Stimulated activated CD8-positive, alpha-beta memory T cell treated with anti-CD3 and anti-CD28 coated beads, Interleukin-2, amount 100 ng/mL, for 48 hours (primary cell): ENCODE measurements around the gene OR11H6.
"Not testable (repeated sequence)": the region's sequence is repeated elsewhere in the genome, so short reads cannot be mapped to it uniquely, and the experiment has no call there.

Experiments used
- DNase-seq, 2 donors: peaks; one replicate each; pipeline ENCODE4 v3.0.0-alpha.2; 2020; ENCODE audit warnings: low read depth in 2 of 2

Gene OR11H6, protein sequence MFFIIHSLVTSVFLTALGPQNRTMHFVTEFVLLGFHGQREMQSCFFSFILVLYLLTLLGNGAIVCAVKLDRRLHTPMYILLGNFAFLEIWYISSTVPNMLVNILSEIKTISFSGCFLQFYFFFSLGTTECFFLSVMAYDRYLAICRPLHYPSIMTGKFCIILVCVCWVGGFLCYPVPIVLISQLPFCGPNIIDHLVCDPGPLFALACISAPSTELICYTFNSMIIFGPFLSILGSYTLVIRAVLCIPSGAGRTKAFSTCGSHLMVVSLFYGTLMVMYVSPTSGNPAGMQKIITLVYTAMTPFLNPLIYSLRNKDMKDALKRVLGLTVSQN

DNA sequence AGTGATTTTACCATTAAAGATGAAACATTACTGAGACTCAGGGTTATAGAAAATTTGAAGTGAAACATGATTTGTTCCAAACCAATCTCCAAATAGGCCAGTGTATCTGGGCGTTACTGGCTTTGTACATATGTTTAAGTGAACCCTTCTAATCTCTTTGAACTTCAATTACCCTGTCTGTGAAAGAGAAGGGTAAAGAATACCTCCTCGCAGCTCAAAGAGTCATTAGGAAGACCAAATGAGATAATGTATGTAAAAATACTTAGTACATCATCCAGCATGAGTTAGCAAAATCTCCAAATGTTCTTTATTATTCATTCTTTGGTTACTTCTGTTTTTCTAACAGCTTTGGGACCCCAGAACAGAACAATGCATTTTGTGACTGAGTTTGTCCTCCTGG lies at the start of gene OR11H6:
Gene OR11H6, plus strand, starts transcription at position 301 of the 400 bp plus-strand sequence. Its CDS starts 0 bp downstream, at position 301.
- no peak for DNase-seq

DNA sequence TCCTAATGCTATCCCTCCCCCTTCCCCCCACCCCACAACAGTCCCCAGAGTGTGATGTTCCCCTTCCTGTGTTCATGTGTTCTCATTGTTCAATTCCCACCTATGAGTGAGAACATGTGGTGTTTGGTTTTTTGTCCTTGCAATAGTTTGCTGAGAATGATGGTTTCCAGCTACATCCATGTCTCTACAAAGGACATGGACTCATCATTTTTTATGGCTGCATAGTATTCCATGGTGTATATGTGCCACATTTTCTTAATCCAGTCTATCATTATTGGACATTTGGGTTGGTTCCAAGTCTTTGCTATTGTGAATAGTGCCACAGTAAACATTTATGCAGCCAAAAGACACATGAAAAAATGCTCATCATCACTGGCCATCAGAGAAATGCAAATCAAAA lies 49.3 kb upstream of the OR11H6 start:
- DNase-seq, result not testable (repeated sequence)

DNA sequence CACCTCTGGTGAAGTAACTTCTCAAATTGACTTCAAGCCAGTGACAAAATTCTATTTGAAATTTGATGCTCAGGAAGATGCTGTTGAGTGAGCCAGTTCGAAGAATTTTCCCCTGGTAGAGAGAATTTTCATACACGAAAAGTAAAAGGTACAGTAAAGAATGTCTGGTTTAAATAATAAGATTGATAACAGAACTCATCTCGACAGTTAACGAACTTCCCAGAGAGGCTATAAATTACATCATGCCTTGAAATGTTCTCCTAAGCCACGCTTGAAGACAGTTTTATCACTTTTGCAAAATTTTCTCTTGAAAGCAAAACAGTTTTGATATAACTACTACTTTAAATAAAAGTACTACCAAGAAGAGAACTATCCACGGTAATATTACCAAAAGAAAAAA lies 47.2 kb upstream of the OR11H6 start:
- DNase-seq, result no peak

DNA sequence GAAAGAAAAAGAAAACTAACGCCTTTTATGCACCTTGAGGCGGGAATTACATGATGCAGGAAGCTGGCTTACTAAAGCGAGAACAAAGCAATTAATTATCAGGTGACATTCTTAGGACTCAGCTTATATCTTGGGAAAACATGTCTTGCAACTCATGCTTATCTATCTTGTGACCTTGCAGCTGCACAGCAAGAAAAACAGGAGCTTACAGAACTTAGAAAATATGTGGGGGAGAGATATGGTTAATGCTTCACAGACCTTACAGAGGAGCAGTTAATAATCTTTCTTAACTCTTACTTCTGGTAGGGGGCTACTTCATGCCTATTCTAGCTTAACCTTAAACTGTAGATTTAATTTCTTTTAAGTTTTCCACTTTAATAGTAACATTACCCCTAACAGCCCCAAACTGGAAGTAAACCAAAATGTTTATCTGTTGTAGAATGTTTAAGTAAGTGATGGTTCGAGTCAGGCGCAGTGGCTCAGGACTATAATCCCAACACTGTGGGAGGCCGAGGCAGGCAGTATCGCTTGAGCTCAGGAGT lies 46.0 kb upstream of the OR11H6 start:
- no peak for DNase-seq

DNA sequence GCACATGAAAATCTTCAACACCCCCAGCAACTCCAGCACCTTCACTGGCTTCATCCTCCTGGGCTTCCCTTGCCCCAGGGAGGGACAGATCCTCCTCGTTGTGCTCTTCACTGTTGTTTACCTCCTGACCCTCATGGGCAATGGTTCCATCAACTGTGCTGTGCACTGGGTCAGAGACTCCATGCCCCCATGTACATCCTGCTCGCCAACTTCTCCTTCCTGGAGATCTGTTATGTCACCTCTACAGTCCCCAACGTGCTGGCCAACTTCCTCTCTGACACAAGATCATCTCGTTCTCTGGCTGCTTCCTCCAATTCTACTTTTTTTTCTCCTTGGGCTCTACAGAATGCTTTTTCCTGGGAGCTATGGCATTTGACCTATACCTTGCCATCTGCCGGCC lies 44.3 kb upstream of the OR11H6 start:
- DNase-seq, result no peak

DNA sequence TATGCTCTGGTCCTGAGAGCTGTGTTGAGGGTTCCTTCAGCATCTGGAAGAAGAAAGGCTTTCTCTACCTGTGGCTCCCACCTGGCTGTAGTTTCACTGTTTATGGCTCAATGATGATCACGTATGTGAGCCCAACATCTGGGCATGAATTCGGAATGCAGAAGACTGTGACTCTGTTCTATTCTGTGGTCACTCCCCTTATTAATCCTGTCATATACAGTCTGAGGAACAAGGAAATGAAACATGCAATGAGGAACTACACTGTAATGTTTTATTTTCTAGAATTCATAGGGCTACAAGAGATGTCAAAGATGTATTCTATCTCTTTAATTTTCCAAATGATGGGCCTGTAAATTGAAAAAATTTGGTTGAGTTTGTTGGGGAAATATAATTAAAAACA lies 43.6 kb upstream of the OR11H6 start:
- no peak for DNase-seq

DNA sequence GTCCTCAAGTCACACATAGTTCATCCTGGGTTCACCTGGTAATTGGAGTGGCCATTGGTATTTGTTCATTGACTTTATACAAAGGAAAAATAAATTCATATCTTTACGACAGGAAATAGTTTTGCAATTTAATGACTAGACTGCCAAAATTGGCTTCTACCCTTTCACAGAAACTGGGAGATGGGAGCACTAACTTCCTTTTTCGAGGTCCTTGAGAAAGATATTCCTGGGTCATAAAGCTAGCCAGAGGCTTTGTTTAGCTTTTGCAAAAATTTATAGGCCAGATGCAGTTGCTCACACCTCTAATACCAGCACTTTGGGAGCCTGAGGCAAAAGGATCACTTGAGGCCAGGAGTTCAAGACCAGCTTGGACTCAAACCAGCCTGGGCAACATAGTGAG lies 43.0 kb upstream of the OR11H6 start:
- no peak for DNase-seq

DNA sequence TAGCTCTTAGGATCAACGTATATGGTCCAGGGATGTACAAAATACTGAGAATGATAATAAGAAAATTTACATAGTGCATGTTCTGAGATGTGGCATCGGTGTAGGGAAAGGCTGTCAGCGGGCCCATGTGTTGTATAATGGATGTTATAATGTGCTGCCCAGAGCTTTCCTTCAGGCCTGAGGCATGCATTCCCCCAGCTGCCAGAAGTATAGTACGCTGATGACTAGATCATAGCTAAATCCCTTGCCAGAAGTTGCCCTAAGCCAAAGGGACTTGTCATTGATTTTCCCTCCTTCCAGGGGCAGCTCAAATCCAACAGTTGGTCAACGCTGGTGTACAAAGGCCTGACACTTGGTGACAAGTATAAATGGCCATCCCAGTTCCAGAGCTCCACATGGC lies 39.3 kb upstream of the OR11H6 start:
- no peak for DNase-seq

DNA sequence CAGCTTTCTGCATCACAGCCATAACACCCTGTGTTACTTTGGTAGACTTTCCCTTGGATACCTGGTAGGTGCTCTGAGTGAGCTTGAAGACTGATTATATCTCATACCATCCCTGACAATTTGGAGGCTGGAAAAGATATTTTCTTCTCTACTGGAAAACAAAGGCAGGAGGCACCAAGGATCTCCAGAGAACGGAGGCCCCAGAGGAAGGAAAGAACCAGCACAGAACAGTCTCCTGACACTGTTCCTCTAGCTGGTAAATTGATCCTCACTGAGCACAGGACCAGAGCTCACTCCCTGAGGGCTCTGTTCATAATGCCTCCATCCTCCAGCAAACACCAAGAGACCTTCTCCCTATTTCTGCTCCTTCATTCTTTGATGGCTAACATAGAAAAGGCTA lies 32.9 kb upstream of the OR11H6 start, which contains the start of gene OR11G2:
Gene OR11G2, plus strand, starts transcription at position 301 of the 400 bp plus-strand sequence. CDS start 6,542 bp downstream, outside the sequence.
- no peak for DNase-seq

DNA sequence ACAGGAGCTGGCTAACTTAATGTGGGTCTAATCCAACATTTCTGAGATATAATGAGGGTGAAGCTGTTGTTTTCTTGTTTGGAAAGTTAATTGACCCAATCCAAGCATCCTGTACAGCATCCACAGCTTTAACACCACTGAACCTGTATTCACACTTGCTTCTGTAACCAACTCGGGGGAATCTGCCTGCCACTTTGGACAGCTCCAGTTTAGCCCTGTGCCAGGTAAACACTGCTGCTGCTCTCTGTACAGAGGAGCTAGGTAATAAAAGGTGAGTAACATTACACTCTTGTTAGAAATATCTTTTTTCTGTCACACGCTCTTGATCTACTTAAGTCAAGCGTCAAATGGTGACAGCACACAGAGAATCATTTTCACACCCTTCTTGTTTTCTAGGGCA lies 32.1 kb upstream of the OR11H6 start:
- no peak for DNase-seq

DNA sequence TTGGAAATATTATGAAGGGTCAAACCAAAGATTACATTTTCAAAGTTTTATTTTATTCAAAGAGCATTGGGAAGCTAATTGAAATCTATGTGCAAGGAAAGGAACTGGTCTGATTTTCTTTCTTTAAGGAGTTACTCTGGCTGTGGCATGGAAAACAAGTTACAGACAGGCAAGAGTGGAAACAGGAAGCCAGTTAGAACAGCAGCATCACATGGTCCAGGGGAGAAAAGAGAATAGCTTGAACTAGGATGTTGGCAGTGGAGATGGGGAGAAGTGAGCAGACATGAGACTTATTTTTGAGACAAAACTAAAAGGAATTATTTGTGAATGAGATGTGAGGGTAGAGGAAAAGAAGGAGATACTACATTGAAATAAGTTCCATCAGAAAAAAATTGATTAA lies 29.4 kb upstream of the OR11H6 start:
- DNase-seq, result no peak

DNA sequence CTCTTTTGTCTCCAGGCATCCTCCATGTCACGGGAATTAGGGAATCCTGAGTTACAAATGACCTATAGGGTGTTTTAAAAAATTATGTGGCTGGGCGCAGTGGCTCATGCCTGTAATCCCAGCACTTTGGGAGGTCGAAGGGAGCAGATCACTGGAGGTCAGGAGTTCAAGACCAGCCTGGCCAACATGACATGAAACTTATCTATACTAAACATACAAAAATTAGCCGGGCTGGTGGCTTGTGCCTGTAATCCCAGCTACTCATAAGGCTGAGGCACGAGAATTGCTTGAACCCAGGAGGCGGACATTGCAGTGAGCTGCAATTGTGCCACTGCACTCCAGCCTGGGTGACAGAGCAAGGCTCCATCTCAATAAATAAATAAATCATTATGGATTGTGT lies 28.3 kb upstream of the OR11H6 start:
- not testable (repeated sequence) for DNase-seq

DNA sequence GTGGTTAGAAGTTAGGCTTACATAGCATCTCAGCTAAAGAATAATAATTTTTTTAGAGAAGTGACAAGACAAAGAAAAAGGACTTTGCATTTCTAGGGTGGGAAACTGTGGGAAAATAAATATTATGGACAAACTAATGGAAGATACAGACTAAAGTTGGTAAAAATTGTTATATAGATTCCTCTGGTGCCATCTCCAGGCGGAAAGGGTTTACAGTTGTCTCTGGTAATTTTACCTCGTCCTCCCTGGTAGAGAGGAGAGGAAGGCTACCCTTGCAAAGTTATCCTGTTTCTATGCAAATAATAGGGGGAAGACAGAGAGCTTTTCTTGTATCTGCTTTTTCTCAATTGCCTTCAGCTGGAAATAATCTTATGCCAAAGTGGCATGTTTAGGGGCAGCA lies 27.6 kb upstream of the OR11H6 start:
- DNase-seq, result no peak

DNA sequence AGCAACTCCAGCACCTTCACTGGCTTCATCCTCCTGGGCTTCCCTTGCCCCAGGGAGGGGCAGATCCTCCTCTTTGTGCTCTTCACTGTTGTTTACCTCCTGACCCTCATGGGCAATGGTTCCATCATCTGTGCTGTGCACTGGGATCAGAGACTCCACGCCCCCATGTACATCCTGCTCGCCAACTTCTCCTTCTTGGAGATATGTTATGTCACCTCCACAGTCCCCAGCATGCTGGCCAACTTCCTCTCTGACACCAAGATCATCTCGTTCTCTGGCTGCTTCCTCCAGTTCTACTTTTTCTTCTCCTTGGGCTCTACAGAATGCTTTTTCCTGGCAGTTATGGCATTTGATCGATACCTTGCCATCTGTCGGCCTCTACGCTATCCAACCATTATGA lies 26.1 kb upstream of the OR11H6 start:
- DNase-seq, result no peak

DNA sequence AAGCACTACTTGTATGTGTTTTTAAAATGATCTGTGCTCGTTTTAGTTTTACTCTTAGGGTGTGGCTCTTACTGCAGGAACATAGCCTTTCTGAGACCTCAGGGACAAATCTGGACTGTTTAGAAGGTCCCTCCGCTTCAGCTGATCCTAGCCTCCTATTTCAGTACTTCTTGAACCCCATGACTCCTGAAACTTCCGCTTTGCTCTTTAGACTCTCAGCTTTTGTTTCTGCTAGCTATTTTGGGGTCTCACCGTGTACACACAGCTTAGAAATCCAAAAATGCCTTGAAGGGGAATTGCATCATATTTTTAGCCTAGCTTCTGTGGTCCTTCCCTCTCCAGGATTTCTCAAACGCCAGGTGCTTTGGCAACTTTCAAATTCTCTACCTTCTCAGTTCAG lies 24.5 kb upstream of the OR11H6 start:
- no peak for DNase-seq

DNA sequence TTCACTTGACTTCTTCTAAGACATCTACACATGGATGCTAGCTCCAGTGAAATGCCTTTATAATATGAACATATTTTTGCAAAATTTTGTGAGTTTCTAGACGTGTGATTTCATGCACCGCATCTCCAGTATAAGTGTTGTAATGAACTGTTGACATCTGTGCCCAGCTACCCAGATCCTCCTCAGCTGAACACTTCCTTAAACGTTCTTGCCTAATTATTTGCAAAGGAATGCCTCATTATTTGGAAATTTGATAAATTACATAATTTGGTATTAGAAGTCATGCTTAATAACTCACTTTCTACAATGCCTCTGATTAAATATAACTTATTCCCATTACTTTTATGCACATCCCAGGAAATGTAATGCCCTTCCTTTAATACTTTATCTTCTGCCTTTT lies 18.8 kb upstream of the OR11H6 start:
- DNase-seq, result no peak

DNA sequence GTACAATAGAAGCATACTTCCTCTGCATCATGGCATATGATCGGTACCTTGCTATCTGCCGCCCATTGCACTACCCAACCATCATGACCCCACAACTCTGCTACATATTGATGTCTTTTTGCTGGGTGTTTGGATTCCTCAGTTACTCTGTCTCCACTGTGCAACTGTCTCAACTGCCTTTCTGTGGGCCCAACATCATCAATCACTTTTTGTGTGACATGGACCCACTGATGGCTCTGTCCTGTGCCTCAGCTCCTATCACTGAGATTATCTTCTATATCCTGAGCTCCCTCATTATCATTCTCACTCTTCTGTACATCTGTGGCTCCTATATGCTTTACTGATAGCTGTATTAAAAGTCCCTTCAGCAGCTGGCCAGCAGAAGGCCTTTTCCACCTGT lies 13.9 kb upstream of the OR11H6 start:
- no peak for DNase-seq

DNA sequence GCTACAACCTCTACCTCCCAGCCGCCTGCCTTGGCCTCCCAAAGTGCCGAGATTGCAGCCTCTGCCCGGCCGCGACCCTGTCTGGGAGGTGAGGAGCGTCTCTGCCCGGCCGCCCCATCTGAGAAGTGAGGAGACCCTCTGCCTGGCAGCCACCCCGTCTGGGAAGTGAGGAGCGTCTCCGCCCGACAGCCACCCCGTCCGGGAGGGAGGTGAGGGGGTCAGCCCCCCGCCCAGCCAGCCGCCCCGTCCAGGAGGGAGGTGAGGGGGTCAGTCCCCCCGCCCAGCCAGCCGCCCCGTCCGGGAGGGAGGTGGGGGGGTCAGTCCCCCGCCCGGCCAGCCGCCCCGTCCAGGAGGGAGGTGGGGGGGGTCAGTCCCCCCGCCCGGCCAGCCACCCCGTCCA lies 11.1 kb upstream of the OR11H6 start:
- DNase-seq, result not testable (repeated sequence)

DNA sequence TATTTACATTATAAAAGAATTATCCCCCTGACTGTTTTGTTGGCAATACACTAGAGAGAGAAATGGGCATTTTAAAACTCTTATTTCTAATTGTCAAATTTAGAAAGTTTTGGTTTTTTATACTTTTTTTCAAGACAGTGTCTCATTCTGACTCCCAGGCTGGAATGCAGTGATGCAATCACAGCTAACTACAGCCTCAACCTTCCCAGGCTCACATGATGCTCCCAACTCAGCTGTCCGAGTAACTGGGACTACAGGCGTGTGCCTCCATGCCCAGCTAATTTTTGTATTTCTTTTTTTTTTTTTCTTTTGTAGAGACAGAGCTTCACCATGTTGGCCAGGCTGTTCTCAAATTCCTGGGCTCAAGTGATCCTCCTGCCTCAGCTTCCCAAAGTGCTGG lies 8.3 kb upstream of the OR11H6 start:
- no peak for DNase-seq

DNA sequence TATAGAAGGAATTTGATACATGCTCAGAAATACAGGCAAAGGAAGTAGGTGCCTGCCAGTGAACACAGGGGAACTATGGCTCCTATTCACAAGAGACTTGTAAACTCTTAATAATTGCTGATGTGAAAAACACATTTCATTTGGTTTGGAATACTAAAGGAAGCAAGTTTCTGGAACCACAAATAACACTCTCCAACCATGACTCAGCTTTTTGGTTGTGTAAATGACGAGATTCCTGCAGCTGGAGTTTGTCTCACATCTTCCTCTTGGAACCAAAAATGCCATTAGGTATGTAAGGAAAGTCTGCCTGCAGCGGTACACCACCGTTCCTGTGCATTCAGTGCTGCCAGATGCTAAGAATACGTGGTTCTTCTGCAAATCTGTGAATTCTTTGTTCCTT lies 4.5 kb upstream of the OR11H6 start:
- no peak for DNase-seq

DNA sequence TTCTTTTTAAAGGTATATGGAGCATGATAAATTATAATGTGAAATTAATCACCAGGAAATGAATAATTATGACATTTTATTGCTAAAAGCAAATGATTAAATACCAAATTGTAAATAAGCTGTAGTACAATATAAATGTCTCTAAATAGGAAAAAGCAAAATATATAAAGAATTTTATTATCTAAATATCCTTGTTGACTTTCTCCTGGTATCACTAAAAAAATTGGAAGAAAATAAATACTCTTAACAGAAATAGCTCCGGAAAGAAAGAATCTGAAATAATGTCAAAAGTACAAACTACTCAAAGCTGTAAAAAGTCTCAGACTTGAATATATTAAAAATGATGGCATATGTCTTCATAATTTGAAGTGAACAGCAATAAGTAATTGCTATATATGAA lies 5.2 kb downstream of the OR11H6 start, which contains the start of gene OR11H7:
Gene OR11H7, plus strand, starts transcription at position 301 of the 400 bp plus-strand sequence.
- DNase-seq, result no peak

DNA sequence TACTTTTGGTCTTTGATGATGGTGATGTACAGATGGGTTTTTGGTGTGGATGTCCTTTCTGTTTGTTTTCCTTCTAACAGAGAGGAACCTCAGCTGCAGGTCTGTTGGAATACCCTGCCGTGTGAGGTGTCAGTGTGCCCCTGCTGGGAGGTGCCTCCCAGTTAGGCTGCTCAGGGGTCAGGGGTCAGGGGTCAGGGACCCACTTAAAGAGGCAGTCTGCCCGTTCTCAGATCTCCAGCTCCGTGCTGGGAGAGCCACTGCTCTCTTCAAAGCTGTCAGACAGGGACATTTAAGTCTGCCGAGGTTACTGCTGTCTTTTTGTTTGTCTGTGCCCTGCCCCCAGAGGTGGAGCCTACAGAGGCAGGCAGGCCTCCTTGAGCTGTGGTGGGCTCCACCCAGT lies 11.9 kb downstream of the OR11H6 start:
- DNase-seq, result not testable (repeated sequence)

DNA sequence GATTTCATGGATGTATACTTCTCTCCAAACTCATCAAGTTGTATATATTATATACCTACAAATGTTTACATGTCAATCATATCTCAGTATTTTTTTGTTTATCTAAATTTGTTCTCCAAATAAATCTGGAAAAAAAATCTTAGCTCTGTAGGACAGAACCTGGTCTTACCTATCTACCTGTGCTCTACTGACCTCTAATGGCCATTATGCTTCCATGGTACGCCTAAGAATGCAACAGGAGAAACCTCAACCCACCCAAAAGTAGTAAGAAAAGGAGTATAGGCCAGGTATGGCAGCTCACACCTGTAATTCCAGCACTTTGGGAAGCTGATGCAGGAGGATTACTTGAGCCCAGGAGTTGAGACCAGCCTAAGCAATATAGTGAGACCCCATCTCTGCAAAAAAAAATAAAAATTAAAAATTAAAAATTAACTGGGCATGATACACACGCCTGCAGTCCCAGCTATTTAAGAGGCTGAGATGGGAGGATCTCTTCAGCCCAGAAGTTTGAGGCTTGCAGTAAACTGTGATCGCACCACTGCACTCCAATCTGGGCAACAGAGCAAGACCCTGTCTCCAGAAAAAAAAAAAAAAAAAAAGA lies 24.2 kb downstream of the OR11H6 start:
- DNase-seq, result no peak
